GM13977 (cell line): ENCODE measurements around the gene KLHL29.

Experiments used
- DNase-seq: peaks from one replicate; pipeline ENCODE4 v3.0.0; 2012; ENCODE audit warnings: low spot score
- CTCF ChIP-seq: IDR thresholded peaks from 2 replicates; pipeline ENCODE4 v1.5.1; 2012; ENCODE audit warnings: mild to moderate bottlenecking, control low read depth; ENCODE audit not compliant: insufficient read depth; ENCODE audit errors: extremely low read depth, missing control alignments
- in situ Hi-C: fragments of 300-500 bp; cut with MboI; formaldehyde crosslinking; loops from one replicate; pipeline ENCODE4 v1.12.0; 2022; ENCODE audit warnings: low sequenced_read_pairs, low pct_unique_long_range_greater_than_20kb, mixed read lengths, inconsistent platforms; ENCODE audit not compliant: unreplicated experiment

Gene KLHL29

GRCh38 chr2:23460228-23460627 lies 75.2 kb downstream of the KLHL29 start:
- in situ Hi-C loops: no loop called here
- DNase-seq: no peak
- TF ChIP-seq CTCF: peak; percentile 70

DNA sequence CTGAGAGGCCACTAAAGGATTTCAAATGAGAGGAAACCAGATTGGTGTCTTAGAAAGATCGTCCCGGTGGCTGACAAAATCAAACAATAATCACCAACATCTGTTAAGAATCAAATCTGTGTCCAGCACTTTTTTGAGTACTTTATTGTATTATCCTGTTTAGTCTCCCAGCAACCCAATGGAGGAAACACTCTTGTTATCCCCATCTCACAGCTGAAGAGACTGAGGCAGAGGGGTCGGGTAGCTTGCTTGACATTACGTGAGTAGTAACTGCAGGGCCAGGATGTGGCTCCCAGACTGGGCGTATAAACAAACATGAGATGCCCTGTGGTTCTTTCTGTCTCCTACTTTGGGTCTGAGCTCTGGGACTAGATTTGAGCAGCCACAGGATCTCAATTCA lies 76.0 kb downstream of the KLHL29 start:
- in situ Hi-C loops: no loop called here
- DNase-seq: no peak
- TF ChIP-seq CTCF: no peak

DNA sequence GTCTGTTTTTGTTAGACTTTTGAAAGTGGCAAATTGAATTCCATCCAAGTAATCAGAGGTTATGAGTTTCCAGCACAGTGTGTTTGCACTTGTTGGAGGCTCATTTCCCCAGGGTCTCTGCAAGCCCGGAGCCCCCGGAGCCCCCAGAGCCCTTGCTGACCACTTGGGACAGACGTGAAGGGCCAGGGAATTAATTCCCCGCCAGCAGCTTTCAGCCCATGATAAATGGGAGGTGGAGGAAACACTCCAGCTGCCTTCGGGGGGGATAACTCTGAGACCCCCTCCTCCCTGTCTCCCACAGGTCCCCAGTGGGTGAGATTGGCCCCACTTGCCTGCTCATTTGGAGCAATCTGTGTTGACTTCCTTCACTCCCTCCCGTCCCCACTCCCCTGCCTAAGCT lies 79.2 kb downstream of the KLHL29 start:
- DNase-seq: no peak
- no peak for TF ChIP-seq CTCF
- in situ Hi-C loops: no loop called here

- no peak for DNase-seq
- in situ Hi-C loops: no loop called here
- no peak for TF ChIP-seq CTCF
Observed at GRCh38 chr2:23464905-23465537, 80.0 kb downstream of the KLHL29 start.

- no peak for DNase-seq
- in situ Hi-C loops: no loop called here
- no peak for TF ChIP-seq CTCF
Observed at GRCh38 chr2:23465936-23466335, 81.0 kb downstream of the KLHL29 start.

DNA sequence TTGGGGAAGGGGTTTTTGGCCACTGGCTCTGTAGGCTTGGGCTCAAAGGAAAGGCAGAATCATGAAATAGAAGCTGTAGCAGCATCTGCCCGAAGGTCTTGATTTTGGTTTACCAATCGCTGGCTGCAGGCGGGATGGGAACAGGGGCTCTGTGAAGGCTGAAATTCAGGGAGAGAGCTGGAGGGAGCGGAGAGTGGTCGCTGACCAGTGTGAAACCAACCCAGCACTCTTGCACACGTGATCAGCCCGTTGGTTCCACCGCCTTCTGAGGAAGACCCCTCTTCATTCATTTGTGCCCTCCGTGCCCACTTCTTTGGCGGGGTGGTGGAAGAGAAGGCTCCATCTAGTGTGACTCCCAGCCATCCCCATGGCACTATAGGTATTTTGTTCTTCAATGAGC lies 82.6 kb downstream of the KLHL29 start:
- DNase-seq: no peak

More for the DNA sequence above, 82.6 kb downstream of the KLHL29 start:
- no peak for TF ChIP-seq CTCF
- in situ Hi-C loops: no loop called here
